Measurements from ENCODE around the gene OR13H1.
"Not testable (repeated sequence)": the region's sequence is repeated elsewhere in the genome, so short reads cannot be mapped to it uniquely, and the experiment has no call there.

The OR13H1 gene, protein sequence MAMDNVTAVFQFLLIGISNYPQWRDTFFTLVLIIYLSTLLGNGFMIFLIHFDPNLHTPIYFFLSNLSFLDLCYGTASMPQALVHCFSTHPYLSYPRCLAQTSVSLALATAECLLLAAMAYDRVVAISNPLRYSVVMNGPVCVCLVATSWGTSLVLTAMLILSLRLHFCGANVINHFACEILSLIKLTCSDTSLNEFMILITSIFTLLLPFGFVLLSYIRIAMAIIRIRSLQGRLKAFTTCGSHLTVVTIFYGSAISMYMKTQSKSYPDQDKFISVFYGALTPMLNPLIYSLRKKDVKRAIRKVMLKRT

GRCh38 chrX:131543774-131544173 lies at the start of gene OR13H1:
Gene OR13H1 (plus strand): TSS chrX:131544074. CDS start chrX:131544074, 0 bp downstream.
- DNase-seq: no peak

DNA sequence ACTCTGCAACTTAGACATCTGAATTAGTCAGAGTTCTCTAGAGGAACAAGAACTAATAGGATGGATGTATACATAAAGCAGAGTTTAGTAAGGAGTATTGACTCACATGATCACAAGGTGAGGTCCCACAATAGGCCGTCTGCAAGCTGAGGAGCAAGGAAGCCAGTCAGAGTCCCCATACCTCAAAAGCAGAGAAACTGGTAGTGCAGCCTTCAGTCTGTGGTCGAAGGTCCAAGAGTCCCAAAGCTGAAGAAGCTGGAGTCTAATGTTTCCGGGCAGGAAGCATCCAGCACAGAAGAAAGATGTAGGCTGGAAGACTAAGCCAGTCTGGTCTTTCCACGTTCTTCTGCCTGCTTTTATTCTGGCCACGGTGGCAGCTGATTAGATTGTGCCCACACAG lies 42.3 kb upstream of the OR13H1 start:
- DNase-seq: not testable (repeated sequence)

DNA sequence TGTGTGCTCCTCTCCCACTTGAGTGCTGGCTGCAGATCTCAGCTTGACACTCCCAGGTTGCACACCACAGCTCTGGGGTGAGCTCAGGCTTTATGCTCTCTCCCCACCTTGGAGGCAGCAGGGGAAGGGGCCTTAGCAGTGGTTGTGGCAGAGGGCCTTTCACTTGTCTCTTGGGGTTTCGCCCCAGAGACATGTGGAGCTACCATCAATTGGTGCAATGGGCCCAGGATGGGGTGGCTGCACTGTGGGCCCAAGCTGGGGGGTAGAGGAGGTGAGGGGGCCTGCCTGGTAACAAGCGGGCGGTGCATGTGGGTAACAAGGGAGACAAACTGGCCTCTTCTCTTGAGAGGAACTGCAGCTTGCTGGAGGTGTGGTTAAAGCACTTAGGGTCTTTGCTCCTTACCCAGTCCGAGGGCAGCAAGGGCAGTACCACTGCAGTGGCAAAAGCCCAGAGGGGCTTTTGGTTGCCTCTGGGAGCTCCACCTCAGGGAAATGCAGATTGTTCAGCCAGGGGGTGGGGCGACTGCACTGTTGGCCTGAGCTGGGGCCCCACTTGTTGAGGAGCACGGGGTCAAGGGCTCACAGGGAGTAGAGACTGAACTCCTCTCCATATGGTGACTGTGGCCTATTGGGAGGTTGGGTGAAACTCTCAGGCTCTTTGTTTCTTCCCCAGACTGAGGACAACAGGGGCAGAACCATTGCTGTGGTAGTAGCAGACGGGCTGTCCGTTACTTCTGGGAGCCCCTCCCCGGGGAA lies 30.5 kb upstream of the OR13H1 start:
- no peak for DNase-seq

GRCh38 chrX:131521824-131522223 lies 22.1 kb upstream of the OR13H1 start:
- no peak for DNase-seq

- DNase-seq: no peak
Measured at GRCh38 chrX:131544218-131544617, 344 bp downstream of the OR13H1 start.

GRCh38 chrX:131549011-131549410 lies 5.1 kb downstream of the OR13H1 start:
- DNase-seq: no peak

DNA sequence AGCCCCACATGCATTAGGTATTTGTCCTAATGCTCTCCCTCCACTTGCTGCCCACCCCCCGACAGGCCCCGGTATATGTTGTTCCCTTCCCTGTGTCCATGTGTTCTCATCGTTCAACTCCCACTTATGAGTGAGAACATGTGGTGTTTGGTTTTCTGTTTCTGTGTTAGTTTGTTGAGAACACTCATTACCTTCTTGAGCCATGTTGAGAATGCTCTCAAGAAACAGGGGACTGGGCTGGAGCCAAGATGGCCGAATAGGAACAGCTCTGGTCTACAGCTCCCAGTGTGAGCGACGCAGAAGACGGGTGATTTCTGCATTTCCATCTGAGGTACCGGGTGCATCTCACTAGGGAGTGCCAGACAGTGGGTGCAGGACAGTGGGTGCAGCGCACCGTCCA lies 8.6 kb downstream of the OR13H1 start:
- DNase-seq: not testable (repeated sequence)

DNA sequence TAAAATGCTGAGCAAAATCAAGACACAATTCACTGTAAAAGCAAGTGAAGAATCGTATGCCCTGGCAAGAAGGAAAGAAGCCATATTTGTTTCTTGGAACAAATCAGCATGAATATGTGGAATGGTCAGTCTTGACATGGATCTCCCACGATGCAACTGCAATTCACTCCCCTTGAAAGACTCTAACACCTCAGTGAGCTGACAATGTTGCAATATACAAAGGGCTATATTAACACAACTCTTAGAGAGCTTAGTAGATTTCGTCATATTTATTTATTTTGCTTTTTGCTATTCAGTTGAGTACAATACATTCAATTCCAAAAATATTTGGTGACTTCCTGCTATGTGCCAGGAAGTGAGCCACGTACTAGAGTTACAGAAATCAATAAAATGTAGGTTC lies 14.7 kb downstream of the OR13H1 start:
- no peak for DNase-seq

- DNase-seq: no peak
Measured at GRCh38 chrX:131564553-131565229, 20.8 kb downstream of the OR13H1 start.

DNA sequence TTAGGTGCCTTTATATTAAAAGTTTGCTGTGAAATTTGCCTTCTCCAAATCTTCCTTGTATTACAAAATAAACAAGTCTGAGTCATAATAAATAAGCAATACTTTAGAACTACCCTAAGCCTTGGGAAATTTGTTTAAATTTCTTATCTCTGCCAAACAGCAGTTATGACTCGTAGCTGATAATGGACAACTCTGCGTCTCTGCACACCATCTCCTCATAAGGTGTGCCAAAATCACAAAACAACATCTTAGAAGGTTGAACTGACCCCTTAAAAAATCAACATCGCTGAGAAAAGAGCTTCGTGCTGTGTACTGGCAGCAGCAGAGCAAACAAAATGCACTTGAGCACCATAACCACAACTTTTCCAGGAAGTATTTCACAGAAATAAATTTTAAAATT lies 22.0 kb downstream of the OR13H1 start:
- DNase-seq: no peak

DNA sequence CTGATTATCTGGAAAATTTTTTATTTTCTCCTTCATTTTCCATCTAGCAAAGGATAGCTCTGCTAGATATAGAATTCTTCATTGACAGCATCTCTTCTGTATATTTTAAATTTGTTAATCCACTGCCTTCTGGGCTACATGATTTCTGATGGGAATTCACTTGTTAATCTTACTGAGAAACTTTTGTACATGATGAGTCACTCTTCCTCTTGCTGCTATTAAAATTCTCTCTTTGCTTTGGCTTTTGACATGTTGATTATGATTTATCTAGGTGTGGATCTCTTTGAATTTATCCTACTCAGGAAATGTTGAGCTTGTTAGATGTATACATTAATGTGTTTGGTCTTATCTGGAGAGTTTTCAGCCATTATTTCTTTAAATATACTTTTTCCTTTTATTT lies 27.5 kb downstream of the OR13H1 start:
- DNase-seq: no peak

DNA sequence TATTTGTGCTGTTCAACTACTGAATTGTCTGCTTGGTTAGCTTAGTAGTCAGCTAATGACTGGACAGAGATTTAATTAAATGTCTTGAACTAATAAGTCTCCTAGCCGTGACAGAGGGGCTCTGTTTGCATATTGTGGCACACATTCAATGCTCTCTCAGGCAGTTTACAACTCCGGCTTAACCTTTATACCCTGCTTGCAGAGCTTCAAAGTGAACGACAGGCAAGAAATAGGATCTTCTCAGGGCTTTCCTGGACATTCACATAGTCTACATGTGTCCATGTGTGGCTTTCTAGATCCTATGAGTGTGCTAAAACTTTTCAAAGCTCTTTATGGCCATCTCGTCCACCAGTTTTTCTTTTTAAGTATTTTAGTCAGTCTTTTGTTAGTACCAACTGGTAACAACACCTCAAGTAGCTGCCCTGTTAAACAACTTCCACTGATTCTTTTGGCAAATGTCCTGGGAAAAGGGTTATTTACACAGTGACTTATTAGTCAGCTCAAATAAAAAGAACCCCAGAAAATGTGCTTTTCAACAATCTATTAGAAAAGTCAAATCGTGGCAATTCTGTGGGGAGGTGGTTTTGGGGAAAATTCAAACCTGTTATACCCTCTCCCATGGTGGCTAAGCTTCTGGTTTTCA lies 28.6 kb downstream of the OR13H1 start:
- DNase-seq: no peak

DNA sequence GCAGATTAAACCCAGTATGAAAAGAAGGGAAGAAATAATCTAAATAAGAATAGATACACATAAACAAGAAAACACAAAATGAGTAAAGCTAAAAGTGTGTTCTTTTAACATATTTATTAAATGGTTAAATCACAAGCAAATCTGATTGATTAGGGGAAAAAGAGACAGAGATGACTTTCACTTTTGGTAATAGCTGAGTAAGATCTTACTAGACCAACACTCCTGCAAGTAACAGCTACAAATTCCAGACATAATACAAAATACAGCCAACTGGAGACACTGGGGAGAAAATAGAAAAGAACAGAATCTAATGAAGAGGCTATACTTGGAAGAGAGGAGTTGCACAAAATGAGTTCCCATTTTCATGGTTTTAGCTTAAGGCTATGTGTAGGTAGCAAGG lies 33.5 kb downstream of the OR13H1 start:
- DNase-seq: no peak

- DNase-seq: no peak
Measured at GRCh38 chrX:131577999-131578734, 34.3 kb downstream of the OR13H1 start.

GRCh38 chrX:131578735-131579367 lies 35.0 kb downstream of the OR13H1 start:
- DNase-seq: not testable (repeated sequence)

DNA sequence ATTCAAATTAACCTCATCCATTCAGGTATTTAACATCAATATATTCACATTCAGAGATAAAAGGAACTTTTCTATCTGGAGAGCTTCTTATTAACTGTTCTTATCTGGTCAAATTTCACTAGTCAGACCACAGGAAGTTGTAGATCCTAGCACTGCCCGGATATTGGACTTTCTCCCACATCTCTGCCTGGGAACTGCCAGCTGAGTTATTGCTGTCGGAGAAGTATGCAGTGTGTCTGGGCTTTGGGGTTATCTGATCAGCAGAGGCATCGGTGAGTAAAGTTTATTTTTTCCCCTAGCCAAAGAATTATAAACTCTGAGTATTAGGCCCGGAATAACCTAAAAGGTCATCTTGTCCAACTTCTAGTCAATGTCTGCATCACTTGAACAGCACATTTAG lies 45.1 kb downstream of the OR13H1 start:
- DNase-seq: no peak
